Stimulated activated CD4-positive, alpha-beta T cell treated with anti-CD3 and anti-CD28 coated beads, Interleukin-12 subunit alpha, Interleukin-12 subunit beta, amount 100 ng/mL, for 4 hours (primary cell): ENCODE results near the gene FABP1.

Experiments
- DNase-seq: peaks from one replicate; pipeline ENCODE4 v3.0.0-alpha.2; 2020

The FABP1 gene

GRCh38 chr2:88127888-88128653, at the start of gene FABP1:
Gene FABP1 (minus strand): TSS chr2:88128062. CDS start chr2:88128017, 45 bp downstream.
- DNase-seq = no peak

- DNase-seq = no peak
These were observed 49.7 kb upstream of the FABP1 start for GRCh38 chr2:88177556-88177955.

DNA sequence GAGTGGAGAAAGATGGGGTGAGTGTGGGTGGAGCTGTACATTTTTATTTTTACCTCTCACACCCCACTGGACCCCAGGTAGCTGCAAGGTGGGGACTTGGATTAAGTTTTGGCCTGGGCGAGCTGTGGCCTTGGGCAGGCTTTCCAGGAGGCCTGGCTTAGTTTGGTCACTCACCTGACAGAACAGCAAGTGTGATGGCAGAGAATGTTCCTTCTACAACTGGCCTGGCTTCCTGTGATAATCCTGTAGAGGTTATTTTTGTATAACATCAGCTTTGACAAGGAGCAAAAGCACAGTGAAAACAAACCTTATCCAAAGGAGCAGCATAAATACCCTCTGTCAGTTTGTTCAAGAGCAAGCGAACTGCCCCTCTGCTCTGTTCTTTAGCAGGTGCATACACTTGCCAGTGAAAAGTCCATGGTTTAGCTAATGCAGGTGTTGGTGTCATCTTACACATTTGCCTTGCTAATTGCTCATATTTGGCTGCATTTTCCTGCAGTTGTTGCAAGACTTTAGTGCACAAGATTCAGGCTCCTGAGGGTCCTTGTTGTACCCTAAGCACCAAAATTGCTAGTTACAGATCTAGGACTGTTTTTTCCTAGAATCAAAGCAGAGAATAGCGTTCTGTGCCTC, 48.6 kb upstream of the FABP1 start:
- no peak for DNase-seq

DNA sequence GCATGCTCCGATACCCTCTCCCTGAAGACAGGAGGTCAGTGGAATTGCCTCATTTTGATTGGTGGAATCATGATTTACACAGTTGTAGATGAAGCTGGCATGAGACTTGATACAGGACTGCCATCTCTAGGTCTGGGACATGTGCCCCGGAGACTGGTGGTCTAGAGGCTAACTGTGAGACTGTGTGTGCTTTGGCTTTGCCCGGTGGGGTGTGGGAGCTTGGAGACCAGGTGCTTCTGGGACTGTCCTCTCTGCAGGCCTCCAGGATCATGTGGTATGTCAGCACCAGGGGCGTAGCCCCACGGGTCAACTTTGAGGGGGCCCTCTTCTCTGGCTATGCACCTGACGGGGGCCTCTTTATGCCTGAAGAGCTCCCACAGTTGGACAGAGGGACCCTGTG, 45.0 kb upstream of the FABP1 start:
- no peak for DNase-seq

DNA sequence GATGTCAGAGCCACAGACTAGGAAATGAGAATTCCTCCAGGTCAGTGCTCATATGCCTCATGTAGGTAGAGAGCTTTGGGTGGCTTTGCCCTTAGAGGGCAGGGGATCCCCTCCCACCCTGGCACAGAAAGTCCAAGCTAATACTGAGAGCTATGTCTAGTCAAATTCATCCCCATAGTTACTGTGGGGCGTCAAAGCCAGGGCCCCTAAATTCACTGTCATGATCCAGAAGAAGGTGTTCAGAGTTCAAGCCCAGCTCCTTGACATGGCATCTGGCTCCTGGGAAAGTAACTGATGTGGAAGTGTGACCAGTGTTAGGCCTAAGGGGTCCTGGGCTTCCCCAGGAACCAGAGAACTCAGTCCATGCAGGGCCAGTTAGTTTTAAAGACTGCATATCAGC, 44.1 kb upstream of the FABP1 start:
- DNase-seq = no peak

- DNase-seq = no peak
These were observed 42.6 kb upstream of the FABP1 start for GRCh38 chr2:88170472-88170892.

- DNase-seq = no peak
These were observed 40.5 kb upstream of the FABP1 start for GRCh38 chr2:88168386-88168785.

DNA sequence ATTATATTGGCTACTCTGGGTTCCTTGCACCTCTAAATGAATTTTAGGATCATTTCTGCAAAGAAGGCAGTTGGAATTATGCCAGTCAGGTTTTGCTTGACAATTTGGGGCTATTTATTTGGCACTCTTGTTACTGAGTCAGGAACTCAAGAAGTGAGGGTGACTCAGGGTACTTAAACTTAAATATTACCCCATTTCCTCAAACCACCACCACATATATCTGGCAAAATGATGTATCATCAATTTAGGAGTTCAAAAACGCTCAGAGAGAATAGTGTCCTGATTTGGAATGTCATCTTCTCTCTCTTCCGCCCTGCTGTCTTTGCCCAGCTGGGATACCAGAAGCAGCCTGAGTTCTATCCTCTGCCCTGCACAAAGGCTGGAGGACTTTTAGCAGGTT, 39.9 kb upstream of the FABP1 start:
- no peak for DNase-seq

GRCh38 chr2:88165332-88166003, 37.6 kb upstream of the FABP1 start:
- DNase-seq = no peak

- DNase-seq = no peak
These were observed 33.8 kb upstream of the FABP1 start for GRCh38 chr2:88161446-88162244.

- DNase-seq = no peak
These were observed 32.7 kb upstream of the FABP1 start for GRCh38 chr2:88160517-88160916.

DNA sequence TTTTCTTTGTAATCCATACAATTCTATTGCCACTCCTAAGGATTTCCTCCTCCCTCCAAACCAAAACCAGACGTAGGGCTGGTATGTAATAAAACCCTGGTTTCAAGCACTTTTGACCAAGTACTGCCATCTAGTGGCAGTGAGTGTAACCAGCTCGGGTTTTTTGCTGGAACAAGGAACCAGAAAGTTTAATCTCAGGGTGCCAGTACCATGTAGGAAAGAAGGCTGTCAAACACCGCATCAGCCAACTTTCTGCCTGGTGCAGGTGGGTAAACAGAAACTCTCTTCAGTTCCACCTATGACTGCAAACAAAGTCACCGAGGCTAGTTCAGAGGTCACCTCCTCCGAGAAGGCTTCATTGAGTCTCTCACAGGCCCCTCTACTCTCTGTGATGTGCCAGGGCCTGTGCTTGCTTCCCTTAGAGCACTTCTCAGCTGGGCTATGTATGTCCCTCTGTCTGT, 32.1 kb upstream of the FABP1 start:
- DNase-seq = peak; percentile 33

DNA sequence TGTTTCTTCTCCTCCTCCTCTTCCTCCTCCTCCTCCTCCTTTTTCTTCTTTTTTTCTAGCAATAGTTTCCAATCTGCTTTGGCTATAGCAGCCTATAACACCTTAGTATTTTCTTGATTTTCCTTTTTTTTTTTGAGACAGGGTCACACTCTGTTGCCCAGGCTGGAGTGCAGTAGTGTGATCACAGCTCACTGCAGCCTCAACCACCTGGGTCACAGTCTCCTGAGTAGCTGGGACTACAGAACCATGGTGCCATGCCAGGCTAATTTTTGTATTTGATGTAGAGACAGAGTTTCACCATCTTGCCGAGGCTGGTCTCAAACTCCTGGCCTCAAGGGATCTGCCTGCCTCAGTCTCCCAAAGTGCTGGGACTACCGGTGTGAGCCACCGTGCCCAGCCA, 31.6 kb upstream of the FABP1 start:
- no peak for DNase-seq

DNA sequence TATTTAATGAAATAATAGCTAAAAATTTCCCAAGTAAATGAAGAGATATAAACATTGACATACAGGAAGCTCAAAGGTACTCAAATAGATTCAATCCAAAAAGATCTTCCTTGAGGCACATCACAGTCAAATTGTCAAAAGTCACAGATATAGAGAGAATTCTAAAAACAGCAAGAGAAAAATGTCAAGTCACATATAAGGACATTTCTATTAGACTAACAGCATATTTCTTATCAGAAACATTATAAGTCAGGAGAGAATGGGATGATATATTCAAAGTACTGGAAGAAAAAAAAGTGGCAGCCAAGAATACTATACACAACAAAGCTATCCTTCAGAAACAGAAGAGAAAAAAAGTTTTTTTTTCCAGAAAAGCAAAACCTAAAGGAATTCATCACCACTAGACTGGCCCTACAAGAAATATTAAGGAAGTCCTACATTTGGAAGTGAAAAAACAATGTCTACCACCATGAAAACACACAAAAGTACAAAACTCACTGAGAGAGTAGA, 21.1 kb upstream of the FABP1 start:
- no peak for DNase-seq

GRCh38 chr2:88147145-88147544, 19.3 kb upstream of the FABP1 start:
- no peak for DNase-seq

- DNase-seq = no peak
These were observed 18.7 kb upstream of the FABP1 start for GRCh38 chr2:88146590-88146989.

DNA sequence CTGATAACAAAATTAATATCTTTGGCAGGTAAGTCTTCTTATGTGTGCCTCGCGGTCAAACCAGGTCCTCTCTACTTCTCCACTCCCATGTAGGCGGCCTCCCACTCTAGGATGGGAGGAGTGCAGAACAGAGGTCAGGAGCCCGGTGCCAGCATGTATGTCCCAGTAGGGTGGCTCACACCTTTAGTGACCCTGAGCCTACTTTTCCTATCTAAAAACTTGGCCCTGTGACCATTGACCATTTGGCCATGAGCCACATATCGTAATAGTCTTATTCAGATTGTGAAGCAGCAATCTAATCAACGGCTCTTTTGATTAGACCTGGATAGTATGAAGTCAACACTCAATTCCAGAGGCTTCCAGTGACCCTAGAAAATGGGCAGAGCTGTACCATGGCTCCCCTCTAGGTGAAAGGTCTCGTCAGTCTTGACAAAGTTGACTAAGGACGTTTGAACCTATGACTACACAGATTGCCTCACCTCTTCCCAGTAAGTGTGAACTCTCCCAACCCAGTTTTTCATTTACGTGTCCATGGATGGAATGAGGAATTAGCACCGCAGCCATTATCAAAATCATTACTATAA, 17.1 kb upstream of the FABP1 start:
- no peak for DNase-seq

GRCh38 chr2:88144271-88144670, 16.4 kb upstream of the FABP1 start:
- DNase-seq = no peak

GRCh38 chr2:88141952-88142351, 14.1 kb upstream of the FABP1 start:
- no peak for DNase-seq

DNA sequence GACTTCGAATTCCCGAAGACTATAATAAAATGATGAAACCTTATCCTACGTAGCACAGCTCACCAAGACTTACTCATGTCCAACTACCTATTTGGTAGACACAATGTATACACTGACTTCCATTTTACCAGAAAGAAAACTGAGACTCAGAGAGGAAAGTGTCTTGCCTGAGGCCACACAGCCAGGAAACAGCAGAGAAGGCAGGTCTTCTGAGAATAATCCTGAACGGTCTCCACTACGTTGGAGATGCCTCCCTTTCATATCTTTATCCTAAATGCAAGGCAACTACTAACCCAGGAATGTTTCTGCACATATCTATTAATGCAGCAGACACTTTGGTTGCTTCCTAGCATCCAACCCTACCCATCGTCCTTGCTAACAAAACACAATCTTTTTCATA, 11.9 kb upstream of the FABP1 start:
- no peak for DNase-seq

DNA sequence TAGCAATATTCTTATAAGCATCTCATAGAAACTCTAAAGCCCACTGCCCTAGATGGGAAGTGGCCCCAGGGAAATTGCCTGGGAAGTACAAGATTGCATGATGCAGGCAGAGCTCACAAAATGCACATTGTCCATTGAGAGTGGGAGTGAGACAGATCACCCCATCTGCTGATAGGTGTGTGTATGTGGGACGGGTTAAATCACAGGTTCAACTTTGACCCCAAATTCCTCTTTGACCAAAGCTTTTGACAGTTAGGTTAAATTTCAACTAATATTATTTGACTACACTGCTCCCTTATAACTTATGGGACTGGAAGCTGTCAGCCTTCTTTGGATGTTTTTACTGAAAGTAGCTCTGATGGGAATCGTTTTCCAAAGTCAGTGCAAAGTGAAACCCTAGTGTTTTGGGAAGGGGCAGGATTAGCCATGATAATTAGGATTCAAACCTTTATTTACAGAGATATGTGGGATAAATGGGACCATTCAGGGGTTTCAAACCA, 11.4 kb upstream of the FABP1 start:
- no peak for DNase-seq

DNA sequence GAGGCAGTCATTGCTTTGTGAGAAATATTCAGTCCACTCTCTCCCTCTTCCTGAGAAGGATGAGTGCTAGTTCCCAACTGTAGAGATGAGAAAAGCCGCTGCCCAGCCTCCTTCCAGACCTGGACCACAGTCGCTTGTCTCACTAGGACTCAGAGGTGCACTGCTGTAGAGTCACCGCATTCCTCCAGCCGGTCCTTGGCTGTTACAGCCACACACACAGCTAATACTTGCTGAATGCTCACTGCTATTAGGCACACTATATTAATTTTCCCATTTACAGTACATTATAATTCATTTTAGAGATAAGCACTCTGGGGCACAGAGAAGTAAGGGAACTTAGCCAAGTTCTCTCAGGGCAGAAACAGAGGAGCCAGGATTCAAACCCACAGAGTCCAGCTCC, 10.0 kb upstream of the FABP1 start:
- DNase-seq = no peak
